SIG-M5 treated with dmso at 0.1 percent for 504 hours (cell line): ENCODE data around the gene AFM.
A peak's percentile ranks its signal among the peaks of the same experiment; 100 is the strongest.

Source experiments
- DNase-seq: peaks from one replicate; lab custom pipeline; 2025; ENCODE audit not compliant: unreplicated experiment; lab: John Stamatoyannopoulos, UW

Gene AFM

GRCh38 chr4:73481358-73481757 lies at the start of gene AFM:
Gene AFM (plus strand): TSS chr4:73481745. CDS start chr4:73481776, 31 bp downstream.
- DNase-seq, result no peak

GRCh38 chr4:73431813-73432168 lies 49.8 kb upstream of the AFM start:
- no peak for DNase-seq

GRCh38 chr4:73432169-73433000 lies 49.2 kb upstream of the AFM start:
- no peak for DNase-seq

- no peak for DNase-seq
Observed at GRCh38 chr4:73433140-73433539, 48.4 kb upstream of the AFM start.

GRCh38 chr4:73434311-73434710 lies 47.2 kb upstream of the AFM start:
- peak; percentile 13 for DNase-seq

- DNase-seq, result no peak
Observed at GRCh38 chr4:73435984-73436383, 45.6 kb upstream of the AFM start, which contains the start of gene AFP. Gene AFP (plus strand): TSS chr4:73436221. CDS start chr4:73436263, 42 bp downstream.

GRCh38 chr4:73436674-73437557 lies 44.6 kb upstream of the AFM start:
- no peak for DNase-seq

- no peak for DNase-seq
Observed at GRCh38 chr4:73437558-73437956, 44.0 kb upstream of the AFM start.

- DNase-seq, result no peak
Observed at GRCh38 chr4:73438048-73438447, 43.5 kb upstream of the AFM start.

GRCh38 chr4:73438582-73439215 lies 42.8 kb upstream of the AFM start:
- no peak for DNase-seq

- DNase-seq, result no peak
Observed at GRCh38 chr4:73439445-73439844, 42.1 kb upstream of the AFM start.

- DNase-seq, result no peak
Observed at GRCh38 chr4:73439991-73440390, 41.6 kb upstream of the AFM start.

GRCh38 chr4:73440653-73441052 lies 40.9 kb upstream of the AFM start:
- no peak for DNase-seq

GRCh38 chr4:73442275-73442674 lies 39.3 kb upstream of the AFM start:
- no peak for DNase-seq

- no peak for DNase-seq
Observed at GRCh38 chr4:73443224-73443623, 38.3 kb upstream of the AFM start.

GRCh38 chr4:73445383-73446335 lies 35.9 kb upstream of the AFM start:
- no peak for DNase-seq

GRCh38 chr4:73446336-73446938 lies 35.1 kb upstream of the AFM start:
- DNase-seq, result peak; percentile 64

- no peak for DNase-seq
Observed at GRCh38 chr4:73447671-73448070, 33.9 kb upstream of the AFM start.

- DNase-seq, result no peak
Observed at GRCh38 chr4:73448448-73449203, 32.9 kb upstream of the AFM start.
